ENCODE results near the gene MED25. TPM values are rescaled to one million over a fixed set of nuclear protein-coding genes. Genes with fewer than 3 reads are reported as not detected.
A peak's percentile ranks its signal among the peaks of the same experiment; 100 is the strongest.

Gene MED25
- total and polyA plus RNA-seq, 9 of the 15 experiments (the other 6 are each of a cell fraction or from before 2014, with no cell fraction given) = 4.1 to 93.9 (median 19.3) TPM

GRCh38 chr19:49876422-49877019 lies 58.4 kb downstream of the MED25 start (continued):
- peak in 1 of 2 experiments; percentile 70; a peak in 1 of 4 replicates for TF ChIP-seq SRF (CRISPR knock-in tag; IDR thresholded peaks at IDR 0.05)
- no peak for TF ChIP-seq GTF2F1 (IDR thresholded peaks at IDR 0.05; ENCODE audit: low read depth, low read length)
- 0 out of 2 replicates have a peak, but pooled peaks have one; percentile 48 for TF ChIP-seq DPF2 (IDR thresholded peaks at IDR 0.05)
- peak; percentile 58 for TF ChIP-seq RBBP5 (IDR thresholded peaks at IDR 0.05; ENCODE audit: borderline replicate concordance, insufficient read depth, low read length, poor library complexity, severe bottlenecking)
- no peak; the same call in 1 of the 2 replicates for TF ChIP-seq NR4A1 (CRISPR knock-in tag; IDR thresholded peaks at IDR 0.05)
- peak; percentile 43; the same call in 1 of the 2 replicates for TF ChIP-seq NR4A1 (tag; IDR thresholded peaks at IDR 0.05)
- TF ChIP-seq ZKSCAN1 (IDR thresholded peaks at IDR 0.05; ENCODE audit: low read depth, low read length) = 0 out of 2 replicates have a peak, but pooled peaks have one; percentile 7
- peak in 1 of 2 experiments; percentile 75; a peak in 2 of 4 replicates for TF ChIP-seq HDAC1 (IDR thresholded peaks at IDR 0.05)
- TF ChIP-seq HNRNPK (IDR thresholded peaks at IDR 0.05; ENCODE audit: low read depth, low read length, poor library complexity, severe bottlenecking) = no peak
- 0 out of 2 replicates have a peak, but pooled peaks have one; percentile 14 for TF ChIP-seq ZBTB17 (CRISPR knock-in tag; IDR thresholded peaks at IDR 0.05)
- TF ChIP-seq POLR2AphosphoS5 (IDR thresholded peaks at IDR 0.05; ENCODE audit: control insufficient read depth, insufficient read depth, low read depth, low read length) = 0 out of 2 replicates have a peak, but pooled peaks have one; percentile 14
- TF ChIP-seq HLTF (IDR thresholded peaks at IDR 0.05) = 0 out of 2 replicates have a peak, but pooled peaks have one; percentile 42
- TF ChIP-seq SAP30 (IDR thresholded peaks at IDR 0.05; ENCODE audit: borderline replicate concordance, insufficient read depth, low read depth, low read length, poor library complexity, severe bottlenecking) = peak; percentile 91
- TF ChIP-seq NCOA6 (IDR thresholded peaks at IDR 0.05) = no peak
- TF ChIP-seq CEBPB (tag; IDR thresholded peaks at IDR 0.05) = peak; percentile 82
- peak; percentile 13 for TF ChIP-seq FIP1L1 (IDR thresholded peaks at IDR 0.05; ENCODE audit: low read depth, low read length, poor library complexity, severe bottlenecking)
- no peak for TF ChIP-seq CHD4 (IDR thresholded peaks at IDR 0.05; ENCODE audit: insufficient read depth, insufficient replicate concordance, low read depth, low read length, poor library complexity, severe bottlenecking)
- TF ChIP-seq GABPB2 (CRISPR knock-in tag; conservative IDR thresholded peaks at IDR 0.05) = no peak
- TF ChIP-seq SUPT5H (IDR thresholded peaks at IDR 0.05) = peak; percentile 50
- TF ChIP-seq, protein P1, sequence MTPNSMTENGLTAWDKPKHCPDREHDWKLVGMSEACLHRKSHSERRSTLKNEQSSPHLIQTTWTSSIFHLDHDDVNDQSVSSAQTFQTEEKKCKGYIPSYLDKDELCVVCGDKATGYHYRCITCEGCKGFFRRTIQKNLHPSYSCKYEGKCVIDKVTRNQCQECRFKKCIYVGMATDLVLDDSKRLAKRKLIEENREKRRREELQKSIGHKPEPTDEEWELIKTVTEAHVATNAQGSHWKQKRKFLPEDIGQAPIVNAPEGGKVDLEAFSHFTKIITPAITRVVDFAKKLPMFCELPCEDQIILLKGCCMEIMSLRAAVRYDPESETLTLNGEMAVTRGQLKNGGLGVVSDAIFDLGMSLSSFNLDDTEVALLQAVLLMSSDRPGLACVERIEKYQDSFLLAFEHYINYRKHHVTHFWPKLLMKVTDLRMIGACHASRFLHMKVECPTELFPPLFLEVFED (CRISPR knock-in tag; conservative IDR thresholded peaks at IDR 0.05) = peak; percentile 80; the same call in 1 of the 2 replicates
- TF ChIP-seq ZNF239 (CRISPR knock-in tag; IDR thresholded peaks at IDR 0.05) = peak; percentile 15; the same call in 1 of the 2 replicates
- TF ChIP-seq ELF4 (CRISPR knock-in tag; IDR thresholded peaks at IDR 0.05) = no peak
- TF ChIP-seq NBN (IDR thresholded peaks at IDR 0.05; ENCODE audit: low read depth) = peak; percentile 67; the same call in 1 of the 2 replicates
- TF ChIP-seq PPARD (CRISPR knock-in tag; IDR thresholded peaks at IDR 0.05) = no peak
- TF ChIP-seq DEAF1 (CRISPR knock-in tag; IDR thresholded peaks at IDR 0.05) = no peak
- peak; percentile 86 for TF ChIP-seq MBD2 (IDR thresholded peaks at IDR 0.05; ENCODE audit: borderline replicate concordance, low read depth)

Data from K562 (cell line).